ENCODE measurements around the gene TBR1.

TBR1 gene

DNA sequence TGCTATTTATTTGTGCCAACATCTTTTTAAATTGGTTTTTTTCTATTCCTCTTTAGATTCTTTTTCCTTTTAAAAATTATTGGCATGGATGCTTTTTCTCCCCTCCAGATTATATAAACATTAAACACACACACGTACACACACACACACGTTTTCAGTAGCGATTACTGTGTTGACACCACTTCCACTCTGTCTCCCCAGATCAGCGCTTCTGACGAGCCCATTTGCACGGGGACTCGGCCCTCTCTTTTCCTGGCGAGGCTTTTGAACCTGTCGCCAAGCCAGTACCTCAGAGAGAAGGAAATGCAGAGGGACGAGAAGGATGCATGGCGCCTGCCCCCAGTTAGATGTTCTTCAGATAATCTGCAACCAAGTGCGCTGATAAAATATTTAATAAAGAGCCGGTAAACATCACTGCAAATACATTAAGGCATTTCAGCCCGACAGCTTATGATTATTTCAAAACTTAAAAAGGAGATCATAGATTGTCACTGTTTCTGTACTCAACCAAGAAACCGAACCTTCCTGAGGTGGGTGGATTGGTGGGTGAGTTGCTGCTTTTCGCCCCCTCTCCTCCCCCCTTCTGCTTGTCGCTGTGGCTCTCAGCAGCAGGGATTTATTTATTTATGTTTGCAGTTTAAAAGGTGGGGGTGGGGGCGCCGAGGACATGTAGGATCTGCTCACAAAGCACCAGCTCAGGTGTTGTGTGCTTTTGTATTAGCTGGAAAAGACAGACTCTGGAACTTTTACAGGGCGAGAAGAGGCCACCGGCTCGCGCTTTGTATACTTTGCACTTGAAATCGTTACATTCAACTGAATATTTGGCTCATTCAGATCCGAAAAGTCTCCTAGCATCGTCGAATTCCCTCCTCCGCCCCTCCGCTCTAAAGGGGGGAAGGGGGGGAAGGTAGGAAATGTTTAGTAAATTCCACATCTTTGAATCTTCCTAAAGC is 787 bp upstream of the TBR1 start:
- DNase-seq (ENCODE audit: low spot score), result peak; percentile 50

DNA sequence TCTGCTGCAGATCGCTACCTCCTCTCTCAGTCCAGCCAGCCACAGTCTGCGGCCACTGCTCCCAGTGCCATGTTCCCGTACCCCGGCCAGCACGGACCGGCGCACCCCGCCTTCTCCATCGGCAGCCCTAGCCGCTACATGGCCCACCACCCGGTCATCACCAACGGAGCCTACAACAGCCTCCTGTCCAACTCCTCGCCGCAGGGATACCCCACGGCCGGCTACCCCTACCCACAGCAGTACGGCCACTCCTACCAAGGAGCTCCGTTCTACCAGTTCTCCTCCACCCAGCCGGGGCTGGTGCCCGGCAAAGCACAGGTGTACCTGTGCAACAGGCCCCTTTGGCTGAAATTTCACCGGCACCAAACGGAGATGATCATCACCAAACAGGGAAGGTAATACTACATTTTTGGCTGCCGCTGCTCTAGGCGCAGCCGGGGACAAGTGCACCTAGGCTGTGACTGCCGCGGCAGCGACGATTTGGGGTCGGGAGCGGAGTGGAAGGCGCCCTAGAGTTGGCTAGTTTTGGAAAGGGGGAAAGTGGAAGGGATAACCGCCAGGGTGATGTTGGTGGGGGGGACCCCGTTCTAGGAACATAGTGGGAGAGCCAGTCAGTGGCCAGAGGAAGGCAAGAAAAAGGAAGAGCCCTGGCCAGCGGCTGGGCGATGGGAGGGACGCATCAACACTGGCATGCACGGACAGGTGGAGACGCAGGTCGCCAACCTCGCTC is 776 bp downstream of the TBR1 start:
- peak; percentile 64 for DNase-seq (ENCODE audit: low spot score)

GRCh38 chr2:161417438-161418274 is 1.6 kb downstream of the TBR1 start:
- DNase-seq (ENCODE audit: low spot score), result no peak

GRCh38 chr2:161418275-161418714 is 2.2 kb downstream of the TBR1 start:
- no peak for DNase-seq (ENCODE audit: low spot score)

DNA sequence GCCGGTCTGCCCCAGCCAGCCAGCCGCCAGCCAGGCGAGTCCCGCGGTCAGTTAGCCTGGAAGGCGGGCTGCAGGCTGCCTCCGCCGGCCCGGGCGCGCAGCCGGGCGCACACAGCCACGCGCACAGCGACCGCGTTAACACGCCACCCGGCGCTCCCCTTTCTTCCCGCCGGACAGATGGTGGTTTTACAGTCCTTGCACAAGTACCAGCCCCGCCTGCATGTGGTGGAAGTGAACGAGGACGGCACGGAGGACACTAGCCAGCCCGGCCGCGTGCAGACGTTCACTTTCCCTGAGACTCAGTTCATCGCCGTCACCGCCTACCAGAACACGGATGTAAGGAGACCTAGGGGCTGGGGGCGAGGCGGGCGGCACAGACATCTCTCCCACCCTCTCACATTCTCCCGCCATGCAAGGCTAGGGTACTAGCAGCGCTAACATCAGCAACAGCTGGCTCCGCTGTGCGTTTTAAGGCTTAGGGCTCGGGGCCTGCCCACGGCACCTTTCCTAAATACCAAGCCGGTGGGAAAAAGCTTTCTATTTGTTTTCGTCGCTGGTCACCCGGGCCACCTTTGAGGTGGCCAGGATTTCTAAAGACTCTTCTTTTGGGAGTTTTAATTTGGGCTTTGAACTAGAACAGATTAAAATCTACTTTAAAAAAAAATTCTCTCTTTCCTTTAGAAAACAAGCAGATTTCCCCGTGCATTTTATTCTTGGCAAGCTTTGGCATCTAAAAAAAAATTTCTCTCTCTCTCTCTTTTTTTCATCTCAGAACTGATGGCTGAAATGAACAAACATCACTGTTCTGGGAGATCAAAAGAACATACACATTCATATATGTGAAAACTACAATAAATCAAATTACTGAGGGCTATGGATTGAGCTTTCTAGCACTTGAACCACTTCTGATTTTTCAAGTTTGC is 2.9 kb downstream of the TBR1 start:
- peak; percentile 81 for DNase-seq (ENCODE audit: low spot score)

GRCh38 chr2:161419638-161420190 is 3.6 kb downstream of the TBR1 start:
- no peak for DNase-seq (ENCODE audit: low spot score)

DNA sequence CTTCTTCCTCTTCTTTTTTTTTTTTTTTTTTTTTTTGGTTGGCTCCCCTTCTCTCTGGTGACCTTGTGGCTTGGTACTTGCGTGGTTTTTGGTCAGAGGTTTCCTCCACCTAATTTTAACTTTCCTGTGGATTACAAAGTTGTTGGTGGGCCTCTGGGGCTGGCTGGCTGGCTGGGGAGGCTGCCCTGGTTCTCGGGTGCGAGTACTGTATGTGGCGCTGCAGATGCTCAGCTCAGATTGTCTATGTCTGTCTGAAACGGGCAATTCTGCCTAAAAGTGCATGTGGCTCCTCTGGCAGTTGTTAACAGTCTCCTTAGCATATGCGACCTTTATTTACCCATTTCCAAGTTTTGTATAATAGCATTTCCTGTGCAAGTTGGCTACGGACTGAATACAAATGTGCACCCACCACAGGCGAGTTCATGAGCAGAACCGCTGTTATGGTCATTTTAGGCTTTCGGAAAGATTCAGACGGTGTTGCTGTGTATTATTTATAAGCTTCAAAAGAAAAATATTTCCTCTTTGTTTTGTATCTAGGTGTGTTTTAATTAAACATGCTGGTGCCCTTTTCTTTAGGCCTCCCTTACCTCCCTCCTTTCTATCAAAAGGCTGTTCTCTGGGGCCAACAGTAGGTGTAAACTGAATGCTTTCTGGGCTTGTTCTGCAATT is 4.4 kb downstream of the TBR1 start:
- DNase-seq (ENCODE audit: low spot score), result peak; percentile 49

DNA sequence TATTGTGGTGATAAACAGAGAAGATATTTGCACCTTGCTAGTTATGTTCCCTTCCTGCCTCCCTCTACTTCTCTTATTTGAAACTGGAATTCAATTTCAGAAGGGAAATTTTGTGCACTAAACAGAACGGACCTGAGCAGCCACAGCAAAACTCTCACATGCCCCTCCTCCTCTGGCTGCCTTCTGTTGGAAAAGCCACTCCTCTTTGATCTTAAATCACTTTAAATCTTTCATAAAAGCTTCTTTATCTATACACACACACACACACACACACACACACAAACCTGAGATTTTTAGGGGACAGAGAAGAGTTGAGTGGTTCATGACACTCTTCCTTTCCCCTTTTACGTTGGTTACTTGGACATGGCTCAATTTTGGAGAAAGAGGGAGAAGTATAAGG is 5.6 kb downstream of the TBR1 start:
- no peak for DNase-seq (ENCODE audit: low spot score)

- DNase-seq (ENCODE audit: low spot score), result peak; percentile 43
These were observed 6.8 kb downstream of the TBR1 start for GRCh38 chr2:161422816-161423403.

- DNase-seq (ENCODE audit: low spot score), result peak; percentile 78
These were observed 7.6 kb downstream of the TBR1 start for GRCh38 chr2:161423421-161424393.

GRCh38 chr2:161424394-161424769 is 8.3 kb downstream of the TBR1 start:
- no peak for DNase-seq (ENCODE audit: low spot score)

DNA sequence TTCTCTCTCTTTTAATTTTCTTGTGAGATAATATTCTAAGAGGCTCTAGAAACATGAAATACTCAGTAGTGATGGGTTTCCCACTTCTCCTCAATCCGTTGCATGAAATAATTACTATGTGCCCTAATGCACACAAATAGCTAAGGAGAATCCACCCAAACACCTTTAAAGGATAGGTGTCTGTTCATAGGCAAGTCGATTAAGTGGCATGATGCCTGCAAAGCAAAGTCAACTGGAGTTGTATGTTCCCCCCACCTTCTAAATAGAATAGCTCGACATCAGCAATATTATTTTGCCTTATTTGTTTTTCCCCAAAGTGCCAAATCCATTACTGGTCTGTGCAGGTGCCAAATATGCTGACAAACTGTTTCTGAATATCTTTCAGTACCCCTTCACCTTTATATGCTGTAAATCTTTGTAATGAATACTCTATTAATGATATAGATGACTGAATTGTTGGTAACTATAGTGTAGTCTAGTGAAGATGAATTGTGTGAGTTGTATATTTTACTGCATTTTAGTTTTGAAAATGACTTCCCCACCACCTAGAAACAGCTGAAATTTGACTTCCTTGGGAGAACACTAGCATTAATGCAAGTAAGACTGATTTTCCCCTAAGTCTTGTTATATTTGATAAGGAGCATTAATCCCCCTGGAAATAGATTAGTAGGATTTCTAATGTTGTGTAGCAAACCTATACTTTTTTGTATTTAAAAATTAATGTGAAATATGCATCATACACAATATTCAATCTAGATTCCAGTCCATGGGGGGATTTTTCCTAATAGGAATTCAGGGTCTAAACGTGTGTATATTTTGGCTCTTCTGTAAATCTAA is 9.0 kb downstream of the TBR1 start:
- DNase-seq (ENCODE audit: low spot score), result no peak

DNA sequence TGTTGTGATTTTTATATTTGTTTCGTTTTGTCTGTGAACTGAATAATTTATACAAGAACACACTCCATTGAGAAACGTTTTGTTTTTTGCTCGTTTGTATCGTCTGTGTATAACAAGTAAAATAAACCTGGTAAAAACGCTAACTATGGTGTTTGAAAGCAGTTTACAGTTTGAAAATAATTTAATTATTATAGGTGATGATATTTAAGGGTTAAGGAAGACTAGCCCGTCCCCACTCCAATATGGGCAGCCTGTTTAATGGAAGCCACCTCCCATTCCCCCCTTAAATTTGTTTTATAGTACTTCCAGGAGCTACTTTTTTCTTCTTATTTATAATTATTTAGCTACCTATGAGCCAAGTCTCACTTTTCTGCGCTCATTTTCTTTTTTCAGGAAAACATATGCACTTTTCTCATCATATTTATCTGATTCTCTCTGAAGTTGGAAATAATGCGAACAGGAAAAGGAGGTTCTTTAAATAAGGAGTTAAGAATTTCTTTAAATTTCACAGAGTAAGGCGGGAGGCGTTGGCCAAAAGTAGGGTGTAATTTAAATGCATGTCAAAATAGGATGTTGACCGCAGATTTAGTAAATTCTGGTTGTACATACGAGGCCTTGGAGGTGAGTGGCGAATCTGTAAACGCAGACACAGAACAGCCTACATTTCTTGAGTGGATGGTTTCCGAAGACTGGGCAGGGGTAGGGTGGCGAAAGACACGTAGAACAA is 9.8 kb downstream of the TBR1 start:
- no peak for DNase-seq (ENCODE audit: low spot score)

DNA sequence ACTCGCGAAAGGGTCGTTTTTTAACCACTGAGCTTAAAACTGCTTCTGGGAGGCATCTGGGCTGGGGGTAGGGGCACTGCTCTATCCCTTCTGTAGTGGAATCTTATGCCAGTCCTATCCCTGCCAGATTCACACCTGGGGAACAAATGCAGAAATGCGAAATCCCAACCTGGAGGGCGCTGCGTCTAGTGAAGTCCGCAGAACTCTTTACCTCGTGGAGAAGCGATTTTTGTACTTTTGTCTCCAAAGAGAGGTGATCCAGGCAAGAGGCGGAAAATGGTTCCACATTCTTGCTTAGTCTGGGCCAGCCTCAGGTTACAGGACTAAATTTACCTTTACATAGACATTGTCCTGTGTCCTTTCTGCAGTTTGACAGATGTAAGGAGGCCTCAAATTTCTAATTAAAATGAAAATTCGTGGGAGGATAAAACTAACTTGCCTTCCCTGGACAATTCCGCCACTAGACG is 10.4 kb downstream of the TBR1 start:
- peak; percentile 45 for DNase-seq (ENCODE audit: low spot score)

- DNase-seq (ENCODE audit: low spot score), result peak; percentile 63
These were observed 11.0 kb downstream of the TBR1 start for GRCh38 chr2:161426922-161427663.
